Nephron progenitor cell (in vitro differentiated cells): ENCODE data around the gene ZFP3.

Experiments
- DNase-seq: peaks from one replicate; pipeline ENCODE4 v3.0.0; 2021
- H3K27ac Mint-ChIP-seq: 2 replicates; pipeline ENCODE4 v1.8.0; 2021; ENCODE audit warnings: mild to moderate bottlenecking, moderate library complexity, mixed read lengths
- H3K27me3 Mint-ChIP-seq: 2 replicates; pipeline ENCODE4 v1.8.0; 2021; ENCODE audit warnings: mild to moderate bottlenecking, low read depth, mixed read lengths; ENCODE audit not compliant: poor library complexity
- H3K36me3 Mint-ChIP-seq: 2 replicates; pipeline ENCODE4 v1.8.0; 2021; ENCODE audit warnings: low read depth, mixed read lengths
- H3K4me1 Mint-ChIP-seq: 2 replicates; pipeline ENCODE4 v1.8.0; 2021; ENCODE audit warnings: mixed read lengths
- H3K4me3 Mint-ChIP-seq: 2 replicates; pipeline ENCODE4 v1.8.0; 2021; ENCODE audit warnings: mild to moderate bottlenecking, moderate library complexity, mixed read lengths
- H3K9me3 Mint-ChIP-seq: 2 replicates; pipeline ENCODE4 v1.8.0; 2021; ENCODE audit warnings: mild to moderate bottlenecking, moderate library complexity, mixed read lengths
- CTCF ChIP-seq: fragments of 200-600 bp; sonication (generic); IDR thresholded peaks from 2 replicates; pipeline ENCODE4 v1.5.0; 2021; ENCODE audit warnings: antibody characterized with exemption

The ZFP3 gene

GRCh38 chr17:5047446-5047845, 30.8 kb upstream of the ZFP3 start:
- H3K36me3 Mint-ChIP-seq: no peaks in the 10 kb centered on the region
- H3K27ac Mint-ChIP-seq: peak overlapping the region; percentile 17
- peaks cover 7% of the 10 kb centered on the region for H3K4me1 Mint-ChIP-seq
- peaks cover 3% of the 10 kb centered on the region for H3K9me3 Mint-ChIP-seq
- no peak for DNase-seq
- H3K4me3 Mint-ChIP-seq: no peak overlapping the region
- TF ChIP-seq CTCF: no peak
- H3K27me3 Mint-ChIP-seq: peaks cover 17% of the 10 kb centered on the region

GRCh38 chr17:5049314-5049841, 28.9 kb upstream of the ZFP3 start:
- TF ChIP-seq CTCF: no peak
- no peak for DNase-seq
- Mint-ChIP-seq H3K36me3 (no peaks in the 10 kb centered on the region), H3K9me3 (peaks cover 5% of the 10 kb centered on the region), H3K4me1 (peaks cover 7% of the 10 kb centered on the region), H3K27me3 (peaks cover 8% of the 10 kb centered on the region), H3K27ac (peak overlapping the region; percentile 95), H3K4me3 (no peak overlapping the region)

- no peak for DNase-seq
- Mint-ChIP-seq H3K4me3 (no peak overlapping the region), H3K27ac (no peak overlapping the region), H3K36me3 (no peaks in the 10 kb centered on the region), H3K4me1 (peaks cover 7% of the 10 kb centered on the region), H3K9me3 (peaks cover 12% of the 10 kb centered on the region), H3K27me3 (peaks cover 5% of the 10 kb centered on the region)
- TF ChIP-seq CTCF: no peak
Measured at GRCh38 chr17:5050278-5050677, 28.0 kb upstream of the ZFP3 start.

GRCh38 chr17:5055543-5055942, 22.7 kb upstream of the ZFP3 start:
- no peak for DNase-seq
- Mint-ChIP-seq H3K36me3 (no peaks in the 10 kb centered on the region), H3K27ac (no peak overlapping the region), H3K9me3 (peaks cover 32% of the 10 kb centered on the region), H3K4me1 (peaks cover 16% of the 10 kb centered on the region), H3K4me3 (no peak overlapping the region), H3K27me3 (peaks cover 28% of the 10 kb centered on the region)
- no peak for TF ChIP-seq CTCF

- H3K27me3 Mint-ChIP-seq: peaks cover 34% of the 10 kb centered on the region
- no peak overlapping the region for H3K4me3 Mint-ChIP-seq
- no peak for DNase-seq
- no peak for TF ChIP-seq CTCF
- no peak overlapping the region for H3K27ac Mint-ChIP-seq
- H3K4me1 Mint-ChIP-seq: peaks cover 4% of the 10 kb centered on the region
- H3K9me3 Mint-ChIP-seq: no peaks in the 10 kb centered on the region
- H3K36me3 Mint-ChIP-seq: no peaks in the 10 kb centered on the region
Measured at GRCh38 chr17:5065227-5065744, 13.0 kb upstream of the ZFP3 start.

GRCh38 chr17:5068236-5068635, 10.0 kb upstream of the ZFP3 start:
- Mint-ChIP-seq H3K4me3 (no peak overlapping the region), H3K27me3 (peaks cover 34% of the 10 kb centered on the region), H3K36me3 (no peaks in the 10 kb centered on the region), H3K27ac (no peak overlapping the region), H3K9me3 (no peaks in the 10 kb centered on the region), H3K4me1 (no peaks in the 10 kb centered on the region)
- TF ChIP-seq CTCF: no peak
- no peak for DNase-seq
